ENCODE results near the gene CYP3A5.
"Not testable (repeated sequence)": the region's sequence is repeated elsewhere in the genome, so short reads cannot be mapped to it uniquely, and the experiment has no call there.

The CYP3A5 gene

GRCh38 chr7:99679400-99680191 is at the start of gene CYP3A5:
Gene CYP3A5 (minus strand): TSS chr7:99679996. CDS start chr7:99679896, 100 bp downstream.
- H3K36me3 ChIP-seq: no peaks in the 10 kb centered on the region
- H3K4me3 ChIP-seq: no peak within 1 kb of the TSS
- peak within 1 kb of the TSS in 3 of 11 experiments; percentile 54 to 62 (median 57); a peak in 6 of 22 replicates for H3K4me2 ChIP-seq
- peaks cover 0 to 22% (median 0%) of the 10 kb centered on the region in 10 experiments; a peak in 6 of 20 replicates for H3K4me1 ChIP-seq
- H3K27me3 ChIP-seq: no peaks in the 10 kb centered on the region
- H3K9ac ChIP-seq: no peak within 1 kb of the TSS
- no peaks in the 10 kb centered on the region for H4K20me1 ChIP-seq
- peaks cover 0 to 15% (median 9%) of the 10 kb centered on the region in 11 experiments; a peak in 17 of 22 replicates for H3K9me3 ChIP-seq (replicated peaks in 1 of 11)
- TF ChIP-seq Cebpa-rat (IDR thresholded peaks at IDR 0.05): no peak
- H3K27ac ChIP-seq: no peak within 1 kb of the TSS

GRCh38 chr7:99728615-99729014 is 48.8 kb upstream of the CYP3A5 start:
- TF ChIP-seq Cebpa-rat (IDR thresholded peaks at IDR 0.05): no peak
- H3K27me3 ChIP-seq: no peaks in the 10 kb centered on the region
- no peak overlapping the region for H3K27ac ChIP-seq
- H3K9ac ChIP-seq: no peak overlapping the region
- no peak overlapping the region for H3K4me3 ChIP-seq
- no peaks in the 10 kb centered on the region for H3K9me3 ChIP-seq (replicated peaks in 1 of 11)
- no peaks in the 10 kb centered on the region for H3K36me3 ChIP-seq
- no peaks in the 10 kb centered on the region for H3K4me1 ChIP-seq
- no peaks in the 10 kb centered on the region for H4K20me1 ChIP-seq
- no peak overlapping the region for H3K4me2 ChIP-seq

GRCh38 chr7:99723201-99723600 is 43.4 kb upstream of the CYP3A5 start:
- H3K4me2 ChIP-seq; H3K4me3 ChIP-seq; H3K9ac ChIP-seq; H3K27me3 ChIP-seq; H3K9me3 ChIP-seq (replicated peaks in 1 of 11); H3K4me1 ChIP-seq; H4K20me1 ChIP-seq; H3K27ac ChIP-seq; H3K36me3 ChIP-seq: not testable (repeated sequence)

GRCh38 chr7:99720800-99721595 is 41.2 kb upstream of the CYP3A5 start:
- Histone ChIP-seq H3K9me3 (replicated peaks in 1 of 11) (peaks cover 0 to 6% (median 0%) of the 10 kb centered on the region in 11 experiments; a peak in 1 of 22 replicates), H4K20me1 (no peaks in the 10 kb centered on the region), H3K4me3 (no peak overlapping the region), H3K36me3 (no peaks in the 10 kb centered on the region), H3K27ac (no peak overlapping the region), H3K27me3 (no peaks in the 10 kb centered on the region), H3K4me2 (no peak overlapping the region), H3K9ac (no peak overlapping the region), H3K4me1 (no peaks in the 10 kb centered on the region)
- no peak for TF ChIP-seq Cebpa-rat (IDR thresholded peaks at IDR 0.05)

GRCh38 chr7:99719996-99720769 is 40.4 kb upstream of the CYP3A5 start:
- Histone ChIP-seq H3K4me2 (no peak overlapping the region), H3K9ac (no peak overlapping the region), H4K20me1 (no peaks in the 10 kb centered on the region), H3K27me3 (no peaks in the 10 kb centered on the region), H3K36me3 (no peaks in the 10 kb centered on the region), H3K9me3 (replicated peaks in 1 of 11) (peaks cover 0 to 6% (median 0%) of the 10 kb centered on the region in 11 experiments; a peak in 2 of 22 replicates), H3K4me3 (no peak overlapping the region), H3K27ac (no peak overlapping the region), H3K4me1 (no peaks in the 10 kb centered on the region)
- no peak for TF ChIP-seq Cebpa-rat (IDR thresholded peaks at IDR 0.05)

- Histone ChIP-seq H3K4me3 (no peak overlapping the region), H3K4me1 (no peaks in the 10 kb centered on the region), H3K9ac (no peak overlapping the region), H3K9me3 (replicated peaks in 1 of 11) (peaks cover 0 to 10% (median 4%) of the 10 kb centered on the region in 11 experiments; a peak in 6 of 22 replicates), H3K4me2 (no peak overlapping the region), H4K20me1 (no peaks in the 10 kb centered on the region), H3K27ac (no peak overlapping the region), H3K27me3 (no peaks in the 10 kb centered on the region), H3K36me3 (no peaks in the 10 kb centered on the region)
- no peak for TF ChIP-seq Cebpa-rat (IDR thresholded peaks at IDR 0.05)
Measured at GRCh38 chr7:99713995-99714570, 34.3 kb upstream of the CYP3A5 start.

GRCh38 chr7:99709838-99710578 is 30.2 kb upstream of the CYP3A5 start:
- no peaks in the 10 kb centered on the region for H3K27me3 ChIP-seq
- H3K36me3 ChIP-seq: no peaks in the 10 kb centered on the region
- no peak overlapping the region for H3K27ac ChIP-seq
- H3K4me1 ChIP-seq: no peaks in the 10 kb centered on the region
- H4K20me1 ChIP-seq: no peaks in the 10 kb centered on the region
- H3K4me2 ChIP-seq: no peak overlapping the region
- H3K4me3 ChIP-seq: no peak overlapping the region
- no peak overlapping the region; a peak in 1 of 22 replicates for H3K9ac ChIP-seq
- H3K9me3 ChIP-seq (replicated peaks in 1 of 11): peaks cover 0 to 6% (median 4%) of the 10 kb centered on the region in 11 experiments; a peak in 5 of 22 replicates
- TF ChIP-seq Cebpa-rat (IDR thresholded peaks at IDR 0.05): no peak

- H3K27ac ChIP-seq: no peak overlapping the region
- no peak overlapping the region for H3K9ac ChIP-seq
- H3K4me1 ChIP-seq: no peaks in the 10 kb centered on the region
- TF ChIP-seq Cebpa-rat (IDR thresholded peaks at IDR 0.05): no peak
- no peak overlapping the region for H3K4me3 ChIP-seq
- no peaks in the 10 kb centered on the region for H3K36me3 ChIP-seq
- H4K20me1 ChIP-seq: no peaks in the 10 kb centered on the region
- H3K27me3 ChIP-seq: no peaks in the 10 kb centered on the region
- no peaks in the 10 kb centered on the region for H3K9me3 ChIP-seq (replicated peaks in 1 of 11)
- no peak overlapping the region for H3K4me2 ChIP-seq
Measured at GRCh38 chr7:99709260-99709659, 29.5 kb upstream of the CYP3A5 start.
